Activated CD4-positive, alpha-beta T cell treated with anti-CD3 and anti-CD28 coated beads for 1 hour (primary cell): Measurements from ENCODE around the gene EIF2S2.
"Not testable (repeated sequence)": the region's sequence is repeated elsewhere in the genome, so short reads cannot be mapped to it uniquely, and the experiment has no call there.

ENCODE experiments used
- DNase-seq: peaks from one replicate; pipeline ENCODE4 v3.0.0-alpha.2; 2020

EIF2S2 gene

GRCh38 chr20:34111702-34112599 is at the start of gene EIF2S2:
Gene EIF2S2, minus strand, starts transcription at chr20:34112243. Its CDS starts 133 bp downstream, at chr20:34112110.
- DNase-seq = peak; percentile 93

GRCh38 chr20:34157697-34158096 is 45.7 kb upstream of the EIF2S2 start:
- not testable (repeated sequence) for DNase-seq

- no peak for DNase-seq
Observed at GRCh38 chr20:34155836-34156235, 43.8 kb upstream of the EIF2S2 start.

- DNase-seq = not testable (repeated sequence)
Observed at GRCh38 chr20:34153169-34153568, 41.1 kb upstream of the EIF2S2 start.

- not testable (repeated sequence) for DNase-seq
Observed at GRCh38 chr20:34152073-34152472, 40.0 kb upstream of the EIF2S2 start.

- no peak for DNase-seq
Observed at GRCh38 chr20:34150306-34151000, 38.4 kb upstream of the EIF2S2 start.

- no peak for DNase-seq
Observed at GRCh38 chr20:34145280-34145819, 33.3 kb upstream of the EIF2S2 start.

DNA sequence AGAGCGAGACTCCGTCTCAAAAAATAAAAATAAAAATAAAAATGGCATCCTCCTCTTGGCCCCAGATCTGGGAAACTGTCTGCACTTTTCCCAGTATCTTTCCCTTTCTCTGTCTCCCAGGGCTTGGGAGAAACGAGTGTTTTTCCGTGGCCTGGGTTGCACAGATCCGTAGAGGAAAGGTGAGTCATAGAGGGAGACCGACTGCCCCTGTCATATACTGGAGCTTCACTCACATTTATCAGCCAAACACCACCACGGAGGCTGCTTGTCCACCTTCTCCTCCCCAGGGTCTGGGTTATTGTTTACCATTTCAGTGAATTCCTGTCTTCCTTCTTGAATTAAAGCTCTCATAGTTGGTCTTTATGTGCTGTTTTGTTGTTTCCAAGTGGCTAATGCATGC is 31.9 kb upstream of the EIF2S2 start:
- DNase-seq = no peak

DNA sequence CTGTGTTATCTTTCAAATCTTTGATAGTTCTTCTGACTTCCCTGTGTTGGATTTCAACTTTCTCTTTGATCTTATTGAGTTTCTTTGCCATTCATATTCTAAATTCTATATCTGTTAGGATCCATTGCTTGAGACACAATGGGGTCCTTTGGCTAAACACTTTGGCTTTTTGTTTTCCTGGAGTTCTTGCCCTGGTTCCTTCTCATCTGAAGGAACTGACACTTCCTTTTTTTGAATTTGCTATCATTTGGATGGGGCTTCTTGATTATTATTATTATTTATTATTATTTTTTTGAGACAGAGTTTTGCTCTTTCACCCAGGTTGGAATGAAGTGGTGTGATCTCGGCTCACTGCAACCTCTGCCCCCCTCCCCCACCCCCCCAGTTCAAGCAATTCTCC is 30.1 kb upstream of the EIF2S2 start:
- no peak for DNase-seq

- no peak for DNase-seq
Observed at GRCh38 chr20:34141293-34141692, 29.2 kb upstream of the EIF2S2 start.

DNA sequence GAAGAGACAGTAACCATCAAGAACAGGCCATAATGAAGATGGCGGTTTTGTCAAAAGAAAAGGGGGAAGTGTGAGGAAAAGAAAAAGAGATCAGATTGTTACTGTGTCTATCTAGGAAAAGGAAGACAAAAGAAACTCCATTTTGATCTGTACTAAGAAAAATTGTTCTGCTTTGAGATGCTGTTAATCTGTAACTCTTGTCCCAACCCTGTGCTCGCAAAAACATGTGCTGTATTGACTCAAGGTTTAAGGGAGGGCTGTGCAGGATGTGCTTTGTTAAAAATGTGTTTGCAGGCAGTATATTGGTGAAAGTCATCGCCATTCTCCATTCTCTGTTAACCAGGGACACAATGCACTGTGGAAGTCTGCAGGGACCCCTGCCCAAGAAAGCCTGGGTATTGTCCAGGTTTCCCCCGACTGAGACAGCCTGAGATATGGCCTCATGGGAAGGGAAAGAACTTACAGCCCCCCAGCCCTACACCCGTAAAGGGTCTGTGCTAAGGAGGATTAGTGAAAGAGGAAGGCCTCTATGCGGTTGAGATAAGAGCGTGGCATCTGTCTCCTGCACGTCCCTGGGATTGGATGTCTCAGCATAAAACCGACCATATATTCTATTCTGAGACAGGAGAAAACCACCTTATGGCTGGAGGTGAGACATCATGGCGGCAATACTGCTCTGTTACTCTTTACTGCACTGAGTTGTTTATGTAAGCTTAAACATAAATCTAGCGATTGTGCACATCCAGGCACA is 23.7 kb upstream of the EIF2S2 start:
- DNase-seq = not testable (repeated sequence)

GRCh38 chr20:34133365-34133860 is 21.4 kb upstream of the EIF2S2 start:
- DNase-seq = not testable (repeated sequence)

- DNase-seq = not testable (repeated sequence)
Observed at GRCh38 chr20:34132943-34133342, 20.9 kb upstream of the EIF2S2 start.

- DNase-seq = not testable (repeated sequence)
Observed at GRCh38 chr20:34132491-34132890, 20.4 kb upstream of the EIF2S2 start.

- no peak for DNase-seq
Observed at GRCh38 chr20:34131491-34131890, 19.4 kb upstream of the EIF2S2 start.

DNA sequence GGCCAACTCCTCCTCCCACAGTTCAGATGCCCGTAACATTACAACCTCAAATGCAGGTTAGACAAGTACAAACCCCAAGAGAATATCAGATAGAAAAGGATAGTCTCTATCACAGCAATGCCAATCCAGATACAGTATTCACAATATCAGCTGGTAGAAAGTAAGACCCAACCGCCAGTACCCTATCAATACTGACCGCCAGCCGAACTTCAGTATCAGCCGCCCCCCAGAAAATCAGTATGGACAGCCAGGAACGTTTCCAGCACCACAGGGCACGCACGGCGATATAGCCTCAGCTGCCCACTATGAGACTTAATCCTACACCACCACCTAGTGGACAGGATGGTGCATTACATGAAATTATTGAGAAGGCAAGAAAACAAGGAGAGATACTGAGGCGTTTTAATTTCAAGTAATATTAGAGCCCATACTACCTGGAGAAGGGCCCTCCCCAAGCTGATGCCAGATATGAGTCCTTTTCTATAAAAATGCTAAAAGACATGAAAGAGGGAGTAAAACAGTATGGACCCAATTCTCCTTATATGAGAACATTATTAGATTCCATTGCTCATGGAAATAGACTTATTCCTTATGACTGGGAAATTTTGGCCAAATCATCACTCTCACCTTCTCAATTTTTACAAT is 17.6 kb upstream of the EIF2S2 start:
- DNase-seq = peak; percentile 19

GRCh38 chr20:34127792-34128191 is 15.7 kb upstream of the EIF2S2 start:
- DNase-seq = no peak

DNA sequence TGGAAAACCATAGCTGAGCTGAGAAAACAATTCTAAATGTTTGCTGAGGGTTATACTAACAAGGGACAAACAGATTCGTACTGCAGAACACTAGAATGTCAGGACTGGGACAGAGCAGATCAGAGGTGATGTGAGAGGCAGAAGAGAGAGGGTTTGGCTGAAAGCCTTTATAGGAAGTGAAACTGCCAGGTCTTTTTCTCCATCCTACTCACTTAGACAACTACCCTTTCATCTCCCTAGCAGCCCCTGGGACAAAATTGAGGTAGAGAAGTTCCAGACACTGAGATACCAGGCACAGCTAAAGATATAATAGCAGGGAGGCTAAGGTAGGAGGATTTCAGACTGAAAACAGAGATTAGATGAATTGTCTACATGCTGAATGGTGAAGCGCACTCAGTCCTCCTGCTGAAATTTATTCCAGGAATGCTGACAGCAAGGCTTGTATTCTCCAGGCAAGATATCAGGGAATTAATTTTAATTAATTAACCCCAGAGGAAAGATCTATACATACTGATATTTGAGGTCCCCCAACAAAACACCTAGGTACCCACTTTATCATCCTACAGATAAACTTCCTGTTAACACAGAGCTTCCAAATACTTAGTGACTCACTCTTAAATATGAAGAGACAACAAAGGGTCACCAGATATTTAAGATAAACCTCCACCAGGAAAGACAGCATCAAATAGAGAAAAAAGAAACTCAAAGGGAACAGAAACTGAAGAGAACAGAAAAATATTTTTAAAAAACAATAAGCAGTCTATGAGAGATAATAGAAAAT is 12.6 kb upstream of the EIF2S2 start:
- DNase-seq = no peak

- no peak for DNase-seq
Observed at GRCh38 chr20:34123309-34123708, 11.3 kb upstream of the EIF2S2 start.

- DNase-seq = no peak
Observed at GRCh38 chr20:34122274-34122980, 10.4 kb upstream of the EIF2S2 start.

GRCh38 chr20:34120213-34120612 is 8.2 kb upstream of the EIF2S2 start:
- no peak for DNase-seq
